Inflammatory macrophage treated with lipopolysaccharide for 1 hour (primary cell): ENCODE data around the gene SOHLH2.

ENCODE experiments used
- DNase-seq, 2 donors: peaks; one replicate each; pipeline ENCODE4 v3.0.0-alpha.2; 2020 to 2022

Gene SOHLH2

GRCh38 chr13:36183901-36184300 lies 30.5 kb downstream of the SOHLH2 start:
- DNase-seq = no peak

- no peak for DNase-seq
These were observed 38.7 kb downstream of the SOHLH2 start for GRCh38 chr13:36175621-36176020.

- DNase-seq = no peak
These were observed 39.4 kb downstream of the SOHLH2 start for GRCh38 chr13:36174923-36175322.

- DNase-seq = no peak
These were observed 40.6 kb downstream of the SOHLH2 start for GRCh38 chr13:36173571-36174322.

- DNase-seq = no peak
These were observed 48.3 kb downstream of the SOHLH2 start for GRCh38 chr13:36166046-36166445.

GRCh38 chr13:36163809-36164308 lies 50.5 kb downstream of the SOHLH2 start:
- DNase-seq = no peak

- no peak for DNase-seq
These were observed 51.1 kb downstream of the SOHLH2 start for GRCh38 chr13:36163286-36163685.

GRCh38 chr13:36160297-36160696 lies 54.1 kb downstream of the SOHLH2 start:
- DNase-seq = no peak

- no peak for DNase-seq
These were observed 55.7 kb downstream of the SOHLH2 start for GRCh38 chr13:36158611-36159010.

GRCh38 chr13:36157480-36157879 lies 56.9 kb downstream of the SOHLH2 start:
- no peak for DNase-seq

GRCh38 chr13:36154567-36155291 lies 59.6 kb downstream of the SOHLH2 start:
- DNase-seq = peak in 1 of 2 donors; percentile 7

GRCh38 chr13:36151591-36151990 lies 62.8 kb downstream of the SOHLH2 start:
- DNase-seq = no peak

GRCh38 chr13:36148446-36148845 lies 65.9 kb downstream of the SOHLH2 start:
- DNase-seq = no peak

- no peak for DNase-seq
These were observed 67.0 kb downstream of the SOHLH2 start for GRCh38 chr13:36147330-36147729.

GRCh38 chr13:36146511-36147269 lies 67.7 kb downstream of the SOHLH2 start:
- no peak for DNase-seq

- DNase-seq = no peak
These were observed 70.6 kb downstream of the SOHLH2 start for GRCh38 chr13:36143738-36144137.

GRCh38 chr13:36142735-36143134 lies 71.6 kb downstream of the SOHLH2 start:
- DNase-seq = no peak

- no peak for DNase-seq
These were observed 78.5 kb downstream of the SOHLH2 start for GRCh38 chr13:36135876-36136275.

GRCh38 chr13:36134632-36135031 lies 79.7 kb downstream of the SOHLH2 start:
- no peak for DNase-seq

- DNase-seq = no peak
These were observed 80.3 kb downstream of the SOHLH2 start for GRCh38 chr13:36133950-36134626.

- no peak for DNase-seq
These were observed 82.0 kb downstream of the SOHLH2 start for GRCh38 chr13:36132376-36132775.

- no peak for DNase-seq
These were observed 82.4 kb downstream of the SOHLH2 start for GRCh38 chr13:36131931-36132297.
